HG03469 (cell line): Measurements from ENCODE around the gene MVD.

Source experiments
- ATAC-seq: cut with Tn5 transposase; IDR thresholded peaks from one replicate; pipeline ENCODE4 v1.9.1; 2021; ENCODE audit warnings: mild to moderate bottlenecking, moderate library complexity, moderate number of reproducible peaks; ENCODE audit not compliant: unreplicated experiment

MVD gene

DNA sequence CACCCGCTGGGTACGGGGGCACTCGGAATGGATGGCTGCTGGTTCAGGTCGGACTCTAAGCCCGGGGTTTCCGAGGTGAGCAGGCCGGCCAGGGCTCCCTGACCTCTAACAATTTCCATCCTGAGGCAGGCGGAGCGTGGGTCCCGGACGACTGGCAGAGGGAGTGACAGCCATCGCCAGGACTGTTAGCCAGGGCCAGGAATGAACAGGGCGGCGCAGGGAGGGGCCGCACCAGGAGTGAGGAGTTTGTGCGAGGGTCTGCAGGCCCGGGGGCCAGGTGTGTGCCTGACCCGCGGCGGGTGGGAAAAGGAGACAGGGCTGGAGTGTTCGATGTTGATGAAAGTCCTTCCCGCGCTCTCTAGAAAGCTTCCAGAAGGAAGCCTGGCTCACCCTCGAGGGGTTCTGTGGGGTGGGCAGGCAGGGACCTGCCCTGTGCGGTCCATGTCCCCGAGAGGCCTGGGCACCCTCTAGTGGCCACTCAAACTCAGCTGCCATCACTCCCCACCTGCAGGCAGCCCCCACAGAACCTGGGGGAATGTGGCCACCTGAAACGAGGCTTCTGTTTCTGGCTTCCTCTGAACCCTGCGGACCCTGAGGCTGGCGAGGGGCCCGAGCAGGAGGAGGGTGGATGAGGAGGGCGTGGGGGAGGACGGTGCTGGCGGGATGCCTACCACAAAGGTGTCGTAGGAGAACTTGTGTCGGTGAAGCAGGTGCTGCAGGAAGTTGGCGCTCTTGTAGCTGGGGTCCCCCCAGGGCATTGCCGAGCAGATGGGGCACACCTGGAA lies 35.1 kb upstream of the MVD start:
- no peak for ATAC-seq

DNA sequence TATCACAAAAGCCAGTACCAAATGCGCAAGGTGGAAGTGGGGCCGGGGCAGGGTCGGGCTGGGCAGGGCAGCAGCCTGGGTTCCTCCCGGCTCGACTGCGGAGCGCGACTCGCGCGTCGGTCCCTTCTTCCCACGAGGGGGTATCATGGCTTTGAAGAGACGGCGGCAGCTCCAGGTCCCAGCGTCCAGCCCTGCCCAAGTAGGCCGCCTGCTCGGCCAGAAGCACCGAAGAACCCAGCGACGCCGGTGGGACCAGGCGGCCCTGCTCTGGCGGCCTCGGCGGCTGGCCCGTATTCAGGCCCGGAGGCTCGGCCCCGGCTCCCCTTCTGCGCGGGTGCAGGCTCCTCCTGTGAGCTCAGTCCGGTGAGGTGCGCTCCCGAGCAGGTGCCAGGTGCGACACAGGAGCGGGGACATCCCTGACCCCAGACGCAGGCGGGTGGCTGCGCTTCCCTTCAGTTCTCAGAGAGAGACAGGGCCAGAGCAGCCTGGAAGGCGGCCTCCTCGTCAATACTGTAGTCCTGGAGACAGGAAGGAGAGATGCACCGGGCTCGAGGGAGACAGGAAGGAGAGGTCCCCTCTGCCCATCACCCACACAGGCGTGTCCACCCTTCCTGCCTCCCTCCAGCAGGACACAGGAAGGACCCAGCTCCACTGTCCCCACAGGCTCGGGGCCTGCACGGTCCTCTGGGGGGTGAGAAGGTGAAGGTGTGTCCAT lies 34.4 kb upstream of the MVD start:
- no peak for ATAC-seq

- no peak for ATAC-seq
Observed at GRCh38 chr16:88696441-88696840, 33.5 kb upstream of the MVD start.

- ATAC-seq = no peak
Observed at GRCh38 chr16:88695753-88696152, 32.9 kb upstream of the MVD start.

DNA sequence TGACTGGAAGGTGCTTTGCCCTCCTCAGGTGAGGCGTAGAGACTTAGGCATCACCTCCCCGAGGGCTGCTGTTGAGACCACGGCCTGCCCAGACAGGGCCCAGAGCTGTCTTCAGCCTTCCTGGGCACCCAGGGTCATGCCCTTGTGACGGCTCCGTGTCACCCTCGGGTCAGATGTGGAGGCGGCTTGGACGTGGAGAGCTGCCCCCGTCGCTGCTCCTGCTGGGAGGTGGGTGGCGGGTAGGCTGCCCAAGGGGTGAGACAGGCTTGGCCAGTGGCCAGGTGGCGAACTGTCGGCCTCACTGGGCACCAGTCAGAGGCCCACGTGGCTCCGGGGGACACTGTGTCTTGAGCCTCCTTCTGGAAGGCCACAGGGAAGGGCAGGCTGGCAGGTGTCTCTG lies 32.3 kb upstream of the MVD start:
- ATAC-seq = no peak

- ATAC-seq = no peak
Observed at GRCh38 chr16:88694221-88695087, 31.6 kb upstream of the MVD start.

DNA sequence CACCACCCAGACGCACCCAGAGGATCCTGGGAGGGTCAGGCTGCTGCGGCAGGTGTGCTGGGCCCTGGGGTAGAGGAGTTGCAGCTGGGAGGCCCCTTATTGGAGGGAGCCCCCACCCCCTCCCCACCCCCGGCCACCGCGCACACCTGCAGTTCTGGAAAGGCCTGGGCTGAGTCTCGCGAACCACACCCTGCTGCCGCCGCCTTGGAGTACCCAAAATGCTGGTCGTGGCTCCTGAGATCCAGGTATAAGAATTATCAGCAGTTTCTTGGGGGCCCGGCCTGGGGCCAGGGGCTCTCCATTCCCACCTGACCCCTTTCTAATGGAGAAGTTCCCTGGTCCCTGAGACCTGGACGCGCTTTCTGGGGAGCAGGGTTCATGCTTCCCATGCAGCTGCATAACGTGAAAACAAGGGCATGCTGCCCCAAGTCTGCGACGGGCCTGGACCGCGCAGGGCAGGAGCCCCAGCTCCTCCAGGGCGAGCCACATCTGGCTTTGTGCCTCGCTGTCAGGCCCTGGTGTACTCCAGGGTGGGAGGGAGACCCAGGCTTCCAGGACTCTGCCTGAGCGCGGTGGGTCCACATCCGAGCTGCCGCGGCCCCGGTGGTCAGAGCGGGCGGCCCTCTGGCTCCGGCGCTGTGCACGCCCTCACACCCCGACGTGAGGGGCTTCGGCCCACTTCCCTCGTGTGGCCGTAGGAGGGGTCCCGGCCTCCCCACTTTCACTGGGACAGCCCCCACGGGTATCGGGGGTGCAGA lies 30.7 kb upstream of the MVD start:
- ATAC-seq = no peak

- ATAC-seq = no peak
Observed at GRCh38 chr16:88692861-88693260, 30.0 kb upstream of the MVD start.

GRCh38 chr16:88691924-88692560 lies 29.2 kb upstream of the MVD start:
- ATAC-seq = no peak

DNA sequence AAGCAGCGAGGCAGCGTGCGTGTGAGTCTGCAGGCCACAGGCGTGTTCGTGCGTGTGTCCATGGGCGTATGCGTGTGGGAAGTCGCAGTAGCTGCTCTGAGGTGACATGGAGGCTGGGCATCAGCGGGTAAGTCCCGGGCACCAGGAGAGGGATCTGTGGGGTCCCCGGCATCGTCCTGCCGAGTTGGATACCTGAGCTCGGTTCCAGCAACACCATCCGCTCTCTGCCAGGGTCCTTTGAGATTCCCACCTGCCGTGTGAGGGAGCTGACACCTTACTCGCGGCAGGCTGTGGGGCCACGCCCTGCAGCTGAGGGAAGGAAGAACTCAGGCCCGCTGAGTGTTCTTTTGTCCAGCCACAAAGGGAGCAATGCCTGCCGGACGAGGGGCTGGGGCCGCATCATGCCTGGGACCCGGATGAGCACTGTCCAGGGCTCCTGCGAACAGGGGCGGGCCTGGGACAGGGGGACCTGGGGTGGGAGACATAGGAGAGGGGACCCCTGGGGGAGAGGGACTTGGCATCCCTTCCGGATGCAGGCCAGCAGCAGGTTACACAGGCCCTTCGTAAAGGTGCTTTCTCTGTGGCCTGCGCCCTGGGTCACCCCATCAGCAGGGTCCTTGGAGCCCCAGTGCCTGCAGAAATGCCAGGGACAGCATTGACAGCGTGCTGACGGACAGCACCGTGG lies 28.4 kb upstream of the MVD start:
- ATAC-seq = no peak

DNA sequence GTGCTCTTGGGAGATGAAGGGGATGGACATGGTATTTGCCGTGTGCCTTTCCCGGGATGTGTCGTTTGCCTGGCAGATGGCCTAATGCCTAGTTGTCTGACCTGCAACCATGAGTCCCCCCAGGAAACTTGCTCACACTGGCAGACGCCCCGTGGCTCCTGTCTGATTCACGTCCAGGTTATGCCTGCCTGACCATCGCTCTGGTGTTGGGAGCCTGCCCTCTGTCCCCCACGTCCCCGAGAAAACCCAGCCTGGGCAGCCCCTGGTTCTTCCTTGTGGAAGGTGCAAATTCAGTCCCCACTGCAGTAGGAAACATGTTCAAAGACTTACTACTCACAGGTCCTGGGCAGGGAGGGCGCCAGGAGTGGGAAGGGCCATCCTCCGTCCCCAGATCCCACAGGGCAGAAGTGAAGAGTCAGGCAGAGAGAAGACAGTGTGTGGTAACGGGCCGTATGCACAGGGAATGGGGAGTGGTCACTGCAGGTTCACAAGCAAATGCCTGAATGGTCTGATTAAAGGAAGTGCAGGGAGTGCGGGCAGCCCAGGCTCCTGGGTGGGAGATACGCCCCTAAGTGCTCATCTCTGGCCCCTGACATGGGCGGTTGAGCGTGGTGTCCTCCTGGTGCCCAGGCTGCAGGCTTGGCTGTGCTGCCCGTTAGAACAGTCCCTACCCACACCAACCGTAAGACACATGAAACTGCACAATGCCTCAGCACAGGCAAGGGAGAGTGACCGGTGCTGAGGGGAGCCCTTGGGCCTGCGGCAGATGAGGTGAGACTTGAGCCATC lies 27.6 kb upstream of the MVD start:
- no peak for ATAC-seq

- no peak for ATAC-seq
Observed at GRCh38 chr16:88688013-88688778, 25.3 kb upstream of the MVD start.

DNA sequence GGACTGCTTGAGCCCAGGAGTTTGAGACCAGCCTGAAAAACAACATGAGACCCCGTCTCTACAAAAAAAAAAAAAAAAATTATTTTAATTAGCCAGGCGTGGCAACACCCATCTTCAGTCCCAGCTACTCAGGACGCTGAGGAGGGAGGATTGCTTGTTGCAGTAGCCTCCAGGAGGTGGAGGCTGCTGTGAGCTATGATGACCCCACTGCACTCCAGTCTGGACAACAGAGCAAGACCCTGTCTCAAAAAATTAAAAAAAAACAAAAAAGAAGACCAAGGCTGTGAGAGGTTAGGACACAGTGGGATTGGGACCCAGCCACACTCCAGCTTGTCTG lies 24.8 kb upstream of the MVD start:
- ATAC-seq = no peak

GRCh38 chr16:88687254-88687576 lies 24.3 kb upstream of the MVD start:
- no peak for ATAC-seq

GRCh38 chr16:88686439-88687253 lies 23.8 kb upstream of the MVD start, which contains the start of gene SNAI3:
SNAI3 (minus strand) TSS chr16:88686507; CDS start chr16:88686406, 101 bp downstream.
- ATAC-seq = peak; percentile 36

- peak; percentile 7 for ATAC-seq
Observed at GRCh38 chr16:88686062-88686438, 23.2 kb upstream of the MVD start.
